ENCODE measurements around the gene CDK15.
"Not testable (repeated sequence)": the region's sequence is repeated elsewhere in the genome, so short reads cannot be mapped to it uniquely, and the experiment has no call there.

The CDK15 gene

GRCh38 chr2:201837824-201838431 is 31.6 kb downstream of the CDK15 start:
- DNase-seq (ENCODE audit: low read depth), result no peak
- H3K4me3 ChIP-seq (replicated peaks; ENCODE audit: low read depth, low read length), result no peak overlapping the region
- TF ChIP-seq CTCF (IDR thresholded peaks at IDR 0.05; ENCODE audit: low read length, missing control alignments), result no peak

GRCh38 chr2:201839727-201840126 is 33.4 kb downstream of the CDK15 start:
- no peak overlapping the region for H3K4me3 ChIP-seq (replicated peaks; ENCODE audit: low read depth, low read length)
- no peak for TF ChIP-seq CTCF (IDR thresholded peaks at IDR 0.05; ENCODE audit: low read length, missing control alignments)
- peak; percentile 31 for DNase-seq (ENCODE audit: low read depth)

- no peak overlapping the region for H3K4me3 ChIP-seq (replicated peaks; ENCODE audit: low read depth, low read length)
- DNase-seq (ENCODE audit: low read depth), result no peak
- TF ChIP-seq CTCF (IDR thresholded peaks at IDR 0.05; ENCODE audit: low read length, missing control alignments), result no peak
Observed at GRCh38 chr2:201840726-201841125, 34.4 kb downstream of the CDK15 start.

- no peak overlapping the region for H3K4me3 ChIP-seq (replicated peaks; ENCODE audit: low read depth, low read length)
- DNase-seq (ENCODE audit: low read depth), result no peak
- TF ChIP-seq CTCF (IDR thresholded peaks at IDR 0.05; ENCODE audit: low read length, missing control alignments), result no peak
Observed at GRCh38 chr2:201842131-201842860, 36.0 kb downstream of the CDK15 start.

- not testable (repeated sequence) for H3K4me3 ChIP-seq (replicated peaks; ENCODE audit: low read depth, low read length); DNase-seq (ENCODE audit: low read depth)
Observed at GRCh38 chr2:201844922-201845321, 38.6 kb downstream of the CDK15 start.

- H3K4me3 ChIP-seq (replicated peaks; ENCODE audit: low read depth, low read length), result no peak overlapping the region
- TF ChIP-seq CTCF (IDR thresholded peaks at IDR 0.05; ENCODE audit: low read length, missing control alignments), result no peak
- DNase-seq (ENCODE audit: low read depth), result no peak
Observed at GRCh38 chr2:201847481-201847880, 41.1 kb downstream of the CDK15 start.

GRCh38 chr2:201852462-201852861 is 46.1 kb downstream of the CDK15 start:
- DNase-seq (ENCODE audit: low read depth), result no peak
- no peak overlapping the region for H3K4me3 ChIP-seq (replicated peaks; ENCODE audit: low read depth, low read length)
- TF ChIP-seq CTCF (IDR thresholded peaks at IDR 0.05; ENCODE audit: low read length, missing control alignments), result no peak
